SK-N-SH (cell line): ENCODE data around the gene DCST1.

ENCODE experiments used
- EZH2phosphoT487 ChIP-seq: fragments of 200-600 bp; sonication (generic); IDR thresholded peaks from 2 replicates; pipeline ENCODE4 v1.6.1; 2017; ENCODE audit warnings: low read depth, mixed run types, mild to moderate bottlenecking, antibody characterized with exemption, moderate library complexity, borderline replicate concordance
- POLR2AphosphoS5 ChIP-seq: IDR thresholded peaks from 2 replicates; pipeline ENCODE4 v1.6.1; 2012; ENCODE audit warnings: low read depth, low read length
- SIN3A ChIP-seq: IDR thresholded peaks from 2 replicates; pipeline ENCODE4 v1.6.1; 2012; ENCODE audit warnings: low read depth, mild to moderate bottlenecking, low read length, moderate library complexity, borderline replicate concordance
- TF ChIP-seq, protein P1 (sequence below): fragments of 150-350 bp; IDR thresholded peaks from 2 replicates; pipeline ENCODE4 v1.6.1; 2017; ENCODE audit warnings: antibody characterized with exemption, low read length, low read depth, borderline replicate concordance

GRCh38 chr1:155044365-155044764, 10.7 kb downstream of the DCST1 start:
- no peak for TF ChIP-seq POLR2AphosphoS5
- TF ChIP-seq, protein P1, sequence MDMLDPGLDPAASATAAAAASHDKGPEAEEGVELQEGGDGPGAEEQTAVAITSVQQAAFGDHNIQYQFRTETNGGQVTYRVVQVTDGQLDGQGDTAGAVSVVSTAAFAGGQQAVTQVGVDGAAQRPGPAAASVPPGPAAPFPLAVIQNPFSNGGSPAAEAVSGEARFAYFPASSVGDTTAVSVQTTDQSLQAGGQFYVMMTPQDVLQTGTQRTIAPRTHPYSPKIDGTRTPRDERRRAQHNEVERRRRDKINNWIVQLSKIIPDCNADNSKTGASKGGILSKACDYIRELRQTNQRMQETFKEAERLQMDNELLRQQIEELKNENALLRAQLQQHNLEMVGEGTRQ: no peak
- no peak for TF ChIP-seq EZH2phosphoT487
- TF ChIP-seq SIN3A: no peak
